D721Med (cell line): ENCODE data around the gene CSN2.

Experiments used
- DNase-seq: peaks from one replicate; pipeline ENCODE4 v3.0.0; 2011; ENCODE audit warnings: low spot score; ENCODE audit not compliant: insufficient read length
- FAIRE-seq: peaks from 2 replicates; lab custom pipeline; 2011; peaks lifted over from hg19 to GRCh38; lab: Jason Lieb, UNC
- CTCF ChIP-seq: IDR thresholded peaks from 2 replicates; pipeline ENCODE4 v1.5.1; 2012; ENCODE audit warnings: mild to moderate bottlenecking, control low read depth; ENCODE audit not compliant: insufficient read depth; ENCODE audit errors: missing control alignments

Gene CSN2

GRCh38 chr4:69965628-69966027 is at the start of gene CSN2:
Gene CSN2, minus strand, starts transcription at chr4:69965728. Its CDS starts 4,733 bp downstream, at chr4:69960995.
- TF ChIP-seq CTCF = no peak
- DNase-seq (no peak), FAIRE-seq (peak; percentile 32)

- DNase-seq = no peak
- no peak for TF ChIP-seq CTCF
- no peak for FAIRE-seq
Observed at GRCh38 chr4:70008771-70009170, 43.2 kb upstream of the CSN2 start.

- no peak for FAIRE-seq
- TF ChIP-seq CTCF = no peak
Observed at GRCh38 chr4:70002507-70002906, 37.0 kb upstream of the CSN2 start.

GRCh38 chr4:70000711-70001110 is 35.2 kb upstream of the CSN2 start:
- DNase-seq = no peak
- FAIRE-seq = no peak
- no peak for TF ChIP-seq CTCF

More at GRCh38 chr4:70002507-70002906, 37.0 kb upstream of the CSN2 start:
- no peak for DNase-seq

- FAIRE-seq = no peak
- no peak for TF ChIP-seq CTCF
- DNase-seq = no peak
Observed at GRCh38 chr4:69999420-69999819, 33.9 kb upstream of the CSN2 start.

GRCh38 chr4:69995526-69996016 is 30.0 kb upstream of the CSN2 start, which contains the start of gene STATH:
Gene STATH, plus strand, starts transcription at chr4:69995966. Its CDS starts 2,472 bp downstream, at chr4:69998438.
- no peak for DNase-seq

GRCh38 chr4:69994782-69995181 is 29.3 kb upstream of the CSN2 start:
- DNase-seq = no peak
- no peak for FAIRE-seq
- no peak for TF ChIP-seq CTCF

More at GRCh38 chr4:69995526-69996016, 30.0 kb upstream of the CSN2 start, which contains the start of gene STATH:
- TF ChIP-seq CTCF = no peak
- no peak for FAIRE-seq
